Stomach (tissue), 4 donors: ENCODE data around the gene ABCA9.

ENCODE experiments used
- EP300 ChIP-seq: sonication (generic); formaldehyde crosslinking; IDR thresholded peaks from one replicate; pipeline ENCODE4 v1.6.1; 2017; ENCODE audit warnings: antibody characterized with exemption
- POLR2A ChIP-seq, 4 donors: fragments of 450-650 bp; IDR thresholded peaks; one replicate each; pipeline ENCODE4 v1.6.1; 2016; ENCODE audit warnings: antibody characterized with exemption in 4 of 4, control low read depth in 2 of 4, mild to moderate bottlenecking in 1 of 4, moderate library complexity in 1 of 4
- POLR2AphosphoS5 ChIP-seq, 3 donors: sonication (generic); formaldehyde crosslinking; IDR thresholded peaks; one replicate each; pipeline ENCODE4 v1.6.1; 2016; ENCODE audit warnings: antibody characterized with exemption in 3 of 3
- TF ChIP-seq, protein P1 (sequence below), 7 experiments: fragments of 450-650 bp in 4 of 7; fragments of 200-600 bp in 3 of 7; sonication (generic) in 3 of 7; IDR thresholded peaks; one replicate each; pipeline ENCODE4 v1.5.1; 2016 to 2019; ENCODE audit warnings: antibody characterized with exemption in 7 of 7, control low read depth in 2 of 7, mild to moderate bottlenecking in 1 of 7

DNA sequence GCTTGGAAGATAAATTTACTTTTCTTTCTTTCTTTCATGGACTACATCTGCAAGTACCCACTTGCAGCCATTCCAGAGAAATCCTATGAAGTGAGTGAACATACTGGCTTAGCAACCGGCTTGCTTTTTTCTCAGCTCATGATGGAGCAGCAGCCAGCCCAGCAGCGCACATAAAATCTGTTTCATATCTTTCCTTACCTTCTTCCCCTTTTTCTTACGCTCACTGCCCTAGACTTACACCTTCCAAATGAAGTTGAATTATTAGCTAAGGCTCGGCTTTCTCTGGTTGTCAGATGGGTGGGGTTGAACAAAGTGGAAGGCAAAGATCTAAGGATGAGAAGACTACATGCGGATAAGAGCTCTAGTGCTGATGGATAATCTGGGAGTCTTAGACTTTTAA lies 91.6 kb downstream of the ABCA9 start:
- TF ChIP-seq, protein P1, sequence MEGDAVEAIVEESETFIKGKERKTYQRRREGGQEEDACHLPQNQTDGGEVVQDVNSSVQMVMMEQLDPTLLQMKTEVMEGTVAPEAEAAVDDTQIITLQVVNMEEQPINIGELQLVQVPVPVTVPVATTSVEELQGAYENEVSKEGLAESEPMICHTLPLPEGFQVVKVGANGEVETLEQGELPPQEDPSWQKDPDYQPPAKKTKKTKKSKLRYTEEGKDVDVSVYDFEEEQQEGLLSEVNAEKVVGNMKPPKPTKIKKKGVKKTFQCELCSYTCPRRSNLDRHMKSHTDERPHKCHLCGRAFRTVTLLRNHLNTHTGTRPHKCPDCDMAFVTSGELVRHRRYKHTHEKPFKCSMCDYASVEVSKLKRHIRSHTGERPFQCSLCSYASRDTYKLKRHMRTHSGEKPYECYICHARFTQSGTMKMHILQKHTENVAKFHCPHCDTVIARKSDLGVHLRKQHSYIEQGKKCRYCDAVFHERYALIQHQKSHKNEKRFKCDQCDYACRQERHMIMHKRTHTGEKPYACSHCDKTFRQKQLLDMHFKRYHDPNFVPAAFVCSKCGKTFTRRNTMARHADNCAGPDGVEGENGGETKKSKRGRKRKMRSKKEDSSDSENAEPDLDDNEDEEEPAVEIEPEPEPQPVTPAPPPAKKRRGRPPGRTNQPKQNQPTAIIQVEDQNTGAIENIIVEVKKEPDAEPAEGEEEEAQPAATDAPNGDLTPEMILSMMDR (IDR thresholded peaks at IDR 0.05) = no peak
- no peak for TF ChIP-seq POLR2A (IDR thresholded peaks at IDR 0.05)
- TF ChIP-seq POLR2AphosphoS5 (IDR thresholded peaks at IDR 0.05) = no peak
- TF ChIP-seq EP300 = no peak
